ENCODE results near the gene CSNK1G1.

DNA sequence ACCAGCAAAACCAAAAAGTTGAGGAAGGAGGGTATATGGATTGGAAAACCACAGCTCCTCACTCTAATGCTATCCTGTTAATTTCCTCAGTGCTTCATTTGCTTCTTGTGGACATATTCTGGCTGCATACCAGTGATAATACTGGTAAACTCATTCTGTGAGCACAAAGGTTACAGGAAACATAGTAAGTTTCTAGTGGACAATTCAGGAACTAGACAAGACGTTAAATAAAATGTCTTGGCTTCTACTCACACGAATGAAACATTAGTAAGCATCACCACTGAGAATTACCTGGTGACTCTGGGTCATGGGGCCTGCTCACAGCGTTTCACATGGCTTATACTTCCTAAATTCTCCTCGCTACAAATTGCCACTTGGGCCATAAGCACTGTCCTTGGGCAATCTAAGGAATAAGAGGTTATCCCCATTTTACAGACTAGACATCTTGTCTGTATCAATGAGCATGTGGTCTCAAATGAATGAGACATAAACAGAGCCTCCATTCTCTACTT, 173.1 kb downstream of the CSNK1G1 start:
- TF ChIP-seq EZH2 (IDR thresholded peaks at IDR 0.05; ENCODE audit: insufficient read depth, low read length), result no peak
- TF ChIP-seq, protein P1, sequence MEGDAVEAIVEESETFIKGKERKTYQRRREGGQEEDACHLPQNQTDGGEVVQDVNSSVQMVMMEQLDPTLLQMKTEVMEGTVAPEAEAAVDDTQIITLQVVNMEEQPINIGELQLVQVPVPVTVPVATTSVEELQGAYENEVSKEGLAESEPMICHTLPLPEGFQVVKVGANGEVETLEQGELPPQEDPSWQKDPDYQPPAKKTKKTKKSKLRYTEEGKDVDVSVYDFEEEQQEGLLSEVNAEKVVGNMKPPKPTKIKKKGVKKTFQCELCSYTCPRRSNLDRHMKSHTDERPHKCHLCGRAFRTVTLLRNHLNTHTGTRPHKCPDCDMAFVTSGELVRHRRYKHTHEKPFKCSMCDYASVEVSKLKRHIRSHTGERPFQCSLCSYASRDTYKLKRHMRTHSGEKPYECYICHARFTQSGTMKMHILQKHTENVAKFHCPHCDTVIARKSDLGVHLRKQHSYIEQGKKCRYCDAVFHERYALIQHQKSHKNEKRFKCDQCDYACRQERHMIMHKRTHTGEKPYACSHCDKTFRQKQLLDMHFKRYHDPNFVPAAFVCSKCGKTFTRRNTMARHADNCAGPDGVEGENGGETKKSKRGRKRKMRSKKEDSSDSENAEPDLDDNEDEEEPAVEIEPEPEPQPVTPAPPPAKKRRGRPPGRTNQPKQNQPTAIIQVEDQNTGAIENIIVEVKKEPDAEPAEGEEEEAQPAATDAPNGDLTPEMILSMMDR (IDR thresholded peaks at IDR 0.05; ENCODE audit: insufficient read depth, low read depth, low read length), result no peak
